Jurkat, Clone E6-1 (cell line): ENCODE results near the gene POU3F3.

Experiments used
- DNase-seq: peaks from one replicate; pipeline ENCODE4 v3.0.0-alpha.2; 2011; ENCODE audit warnings: low read depth, low spot score
- H3K4me3 ChIP-seq: 2 replicates; pipeline ENCODE4 v1.5.1; 2011; ENCODE audit warnings: mild to moderate bottlenecking, low read length, control low read depth, moderate library complexity

POU3F3 gene

GRCh38 chr2:104858006-104858978 is 4.4 kb downstream of the POU3F3 start:
- no peak for DNase-seq
- H3K4me3 ChIP-seq, result no peak overlapping the region

DNA sequence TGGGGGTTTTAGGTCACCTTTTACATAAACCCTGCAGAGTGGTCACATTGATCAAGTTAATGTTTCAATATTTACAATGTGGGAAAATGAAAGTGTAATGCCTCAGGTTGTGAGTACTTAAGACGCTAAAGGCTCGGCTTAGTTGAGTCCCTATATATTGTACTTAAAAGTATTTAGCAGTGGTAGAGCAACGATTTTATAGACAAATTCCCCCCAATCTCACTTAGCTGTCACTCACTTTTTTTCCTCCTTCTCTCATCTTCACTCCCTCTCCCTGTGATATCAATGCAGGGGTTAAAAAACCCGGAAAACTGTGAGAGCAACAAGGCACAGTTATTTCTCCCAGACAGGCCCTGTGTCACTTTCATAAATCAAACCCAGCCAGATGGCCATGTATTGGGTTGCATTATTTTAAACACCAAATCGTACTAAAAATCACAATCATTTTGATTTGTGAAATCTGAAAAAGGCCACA is 5.4 kb downstream of the POU3F3 start:
- no peak for DNase-seq
- no peak overlapping the region for H3K4me3 ChIP-seq

DNA sequence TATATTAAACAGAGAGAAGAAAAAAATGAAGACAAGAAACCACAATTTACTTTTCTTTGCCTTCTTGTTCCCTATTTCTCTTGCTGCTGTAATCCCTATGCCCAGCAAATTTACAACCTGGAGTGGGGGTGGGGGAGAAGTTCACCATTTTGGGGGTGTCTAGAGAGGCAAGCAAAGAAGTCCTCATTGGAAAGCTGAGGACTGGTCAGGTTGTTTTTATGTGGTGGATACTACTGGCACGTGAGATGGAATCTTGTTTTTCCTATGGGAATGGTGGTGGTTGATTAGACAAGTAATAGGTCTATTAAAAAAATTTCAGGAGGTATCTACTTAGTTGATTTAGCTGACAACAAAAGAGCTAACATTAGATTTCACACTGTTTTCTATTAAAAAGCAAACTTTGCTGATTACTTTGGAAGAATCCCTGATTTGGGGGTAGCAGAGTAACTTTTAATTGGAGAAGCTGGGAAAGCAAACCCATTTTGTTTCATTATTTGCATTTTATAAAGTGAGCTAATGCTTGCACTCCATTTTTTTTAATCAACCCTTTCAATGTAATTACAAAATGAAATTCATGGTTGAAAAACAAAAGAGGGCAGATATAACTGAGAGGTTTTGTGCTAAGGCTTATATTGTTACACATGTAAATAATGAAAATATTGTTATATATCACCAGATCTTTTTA is 6.0 kb downstream of the POU3F3 start:
- no peak overlapping the region for H3K4me3 ChIP-seq
- no peak for DNase-seq

DNA sequence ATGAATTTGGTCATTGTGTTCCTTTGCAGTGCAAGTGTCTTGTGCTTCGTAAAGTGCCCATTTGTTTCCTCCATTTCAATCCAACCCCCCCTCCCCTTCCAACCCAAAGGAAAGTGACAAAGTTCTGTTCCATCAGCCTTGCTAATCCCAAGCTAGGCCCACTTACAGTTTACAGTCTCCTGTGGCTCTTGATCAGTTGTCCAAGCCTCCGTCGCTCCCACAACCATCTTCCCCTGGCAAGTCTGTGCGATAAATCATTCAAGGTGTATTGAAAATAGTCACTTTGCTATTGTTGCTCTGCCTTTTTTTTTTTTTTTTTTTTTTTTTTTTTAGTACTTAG is 6.5 kb downstream of the POU3F3 start:
- H3K4me3 ChIP-seq, result no peak overlapping the region
- no peak for DNase-seq

DNA sequence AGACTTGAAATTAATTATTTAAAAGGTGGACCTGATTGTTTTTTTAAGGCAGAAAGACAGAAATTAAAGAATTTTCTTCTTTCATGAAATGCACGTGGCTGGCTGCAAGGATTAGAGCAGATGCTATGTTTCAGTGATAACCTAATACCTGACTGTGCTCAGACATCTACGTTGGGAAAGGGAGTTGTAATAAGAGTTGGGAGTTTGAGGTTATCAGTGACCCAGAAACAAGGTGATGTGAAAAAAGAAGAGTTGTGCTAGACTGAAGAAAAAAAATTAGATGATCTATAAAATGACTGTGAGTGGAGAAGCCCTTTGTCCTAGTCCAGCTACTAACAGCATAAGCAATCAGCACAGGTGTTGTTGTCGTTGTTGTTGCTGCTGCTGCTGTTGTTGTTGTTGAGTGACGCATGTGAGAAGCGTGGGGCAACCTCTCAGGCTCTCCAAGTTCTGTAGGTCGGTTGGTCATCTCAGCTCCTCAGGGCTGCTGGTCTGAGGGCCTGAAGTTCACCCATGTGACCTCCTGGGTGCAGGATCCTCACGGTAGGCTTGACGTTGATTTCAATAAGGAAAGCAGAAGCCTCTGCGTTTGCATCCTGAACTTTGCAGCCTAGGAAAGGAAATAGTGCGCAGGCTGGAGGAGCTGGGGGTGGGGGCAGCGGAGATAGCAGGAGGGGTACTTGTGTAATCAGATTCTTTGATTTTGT is 7.6 kb downstream of the POU3F3 start:
- no peak overlapping the region for H3K4me3 ChIP-seq
- no peak for DNase-seq

- no peak for DNase-seq
- H3K4me3 ChIP-seq, result no peak overlapping the region
These were observed 8.4 kb downstream of the POU3F3 start for GRCh38 chr2:104862058-104862941.

DNA sequence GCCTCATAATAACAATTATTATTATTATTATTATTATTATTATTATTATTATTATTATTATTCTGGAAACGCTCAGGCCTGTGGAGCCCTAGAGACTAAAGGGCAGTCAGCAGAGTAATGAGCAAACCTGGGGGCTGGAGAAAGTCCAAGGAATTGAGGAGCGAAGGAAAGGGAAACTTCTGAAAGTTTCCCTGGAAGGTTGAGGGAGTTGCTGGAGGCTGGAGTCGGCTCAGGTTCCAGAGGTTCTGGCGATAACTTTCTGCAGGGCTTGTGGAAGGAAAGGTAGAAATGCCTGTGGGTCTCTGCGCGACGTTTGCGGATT is 9.2 kb downstream of the POU3F3 start:
- no peak for DNase-seq
- H3K4me3 ChIP-seq, result no peak overlapping the region

DNA sequence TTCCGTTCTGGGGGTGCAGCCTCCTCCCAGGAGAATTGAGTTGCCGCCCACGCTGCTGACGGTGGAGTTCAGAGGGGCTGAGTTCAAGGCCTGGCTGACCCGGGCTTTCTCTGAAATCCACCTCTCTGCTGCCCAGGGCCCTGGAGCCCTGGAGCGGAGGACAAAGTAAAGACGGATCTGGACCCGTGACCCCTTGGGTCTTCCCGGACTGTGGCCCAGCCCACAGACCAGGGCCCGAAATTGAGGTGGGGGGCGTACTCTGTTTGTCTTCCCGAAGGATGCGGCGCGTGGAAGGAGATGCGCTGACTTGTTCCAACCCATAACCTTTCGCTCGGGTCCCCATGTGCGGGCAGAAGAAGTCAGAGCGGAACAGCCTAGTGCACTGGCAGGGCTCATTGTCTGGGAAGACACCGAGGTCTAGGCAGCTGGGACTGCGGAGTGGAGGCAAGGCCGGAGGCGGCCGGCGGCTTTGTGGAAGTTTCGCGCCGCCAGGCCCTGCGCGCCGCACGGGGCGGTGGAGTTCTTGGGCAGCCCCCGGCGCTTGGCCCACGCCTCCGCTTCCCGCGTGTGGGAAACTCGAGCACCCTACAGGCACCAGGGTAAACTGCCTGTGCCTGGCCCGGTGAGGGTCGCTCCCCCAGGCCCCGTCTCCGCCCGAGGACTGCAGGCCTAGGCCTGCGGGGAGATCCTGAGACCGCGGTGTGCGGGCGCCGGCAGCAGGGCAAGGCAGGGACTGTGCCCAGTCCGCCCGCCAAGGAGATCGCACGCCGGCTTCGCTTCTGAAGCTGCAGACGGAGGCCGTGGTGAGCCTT is 9.8 kb downstream of the POU3F3 start:
- H3K4me3 ChIP-seq, result no peak overlapping the region
- DNase-seq, result no peak

- no peak for DNase-seq
- H3K4me3 ChIP-seq, result no peak overlapping the region
These were observed 10.6 kb downstream of the POU3F3 start for GRCh38 chr2:104864280-104865095.

DNA sequence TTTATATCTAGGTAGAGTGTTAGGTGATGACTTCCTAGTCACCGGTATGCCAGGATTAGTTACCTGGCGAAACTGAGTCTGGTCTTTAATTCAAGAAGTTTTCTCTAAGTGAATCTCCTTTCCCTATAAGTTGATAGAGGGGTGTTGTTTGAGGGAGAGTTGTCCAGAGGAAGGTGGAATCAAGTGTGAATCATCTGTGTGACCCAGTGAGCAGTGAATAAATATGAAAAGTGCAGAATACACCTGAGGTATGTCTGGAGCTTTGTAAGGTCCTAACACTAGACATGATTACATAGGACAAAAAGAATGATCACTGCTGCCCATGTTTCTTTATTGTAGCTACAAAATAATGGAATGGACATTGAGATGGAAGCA is 11.2 kb downstream of the POU3F3 start:
- no peak for DNase-seq
- no peak overlapping the region for H3K4me3 ChIP-seq

GRCh38 chr2:104866122-104866864 is 12.4 kb downstream of the POU3F3 start:
- no peak overlapping the region for H3K4me3 ChIP-seq
- no peak for DNase-seq

DNA sequence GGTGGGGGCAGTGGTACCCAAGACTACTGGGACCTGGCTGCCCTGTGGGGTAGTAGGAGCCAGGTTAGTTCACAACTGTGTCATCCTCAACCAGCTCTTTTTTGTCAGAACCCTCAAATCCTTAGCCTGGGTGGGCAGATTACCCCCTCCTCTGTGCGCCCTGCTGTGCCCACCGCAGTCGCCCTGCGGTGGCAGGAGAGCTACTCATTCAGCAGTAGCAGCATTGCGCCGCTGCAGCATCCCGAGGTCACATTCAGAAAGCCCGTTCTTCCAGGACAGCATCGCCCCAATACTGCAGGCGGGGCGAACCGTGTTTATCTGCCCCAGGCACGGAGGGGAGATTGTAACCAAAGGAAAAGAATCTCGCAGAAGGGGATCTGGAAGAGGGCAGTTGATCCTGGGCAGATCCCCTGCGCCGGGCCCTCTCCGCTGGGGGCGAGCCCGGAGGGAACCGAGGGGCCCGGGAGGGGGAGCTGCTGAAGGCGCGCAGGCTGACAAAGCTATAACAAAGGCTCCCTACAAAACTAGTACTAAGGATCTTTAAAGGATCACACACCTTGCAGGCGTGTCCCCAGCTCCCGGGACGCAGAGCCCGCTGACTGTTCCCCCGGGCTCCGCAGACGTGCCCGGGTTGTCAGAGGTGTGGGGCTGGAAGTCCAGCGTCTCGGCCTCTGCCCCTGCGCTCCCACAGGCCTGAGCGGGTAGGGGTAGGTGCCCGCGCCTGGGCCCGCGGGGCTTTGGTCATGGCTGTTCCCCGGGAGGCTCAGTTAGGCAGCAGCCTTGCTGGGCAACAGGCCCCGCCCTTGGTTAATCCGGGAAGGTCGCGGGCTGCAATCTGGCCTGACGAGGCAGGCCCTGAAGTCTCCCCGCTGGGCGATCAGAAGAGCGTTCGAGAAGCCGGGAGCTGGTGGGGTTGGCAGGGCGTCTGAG is 13.2 kb downstream of the POU3F3 start:
- H3K4me3 ChIP-seq, result no peak overlapping the region
- DNase-seq, result no peak

- DNase-seq, result no peak
- no peak overlapping the region for H3K4me3 ChIP-seq
These were observed 14.0 kb downstream of the POU3F3 start for GRCh38 chr2:104867813-104868504.

- H3K4me3 ChIP-seq, result no peak overlapping the region
- no peak for DNase-seq
These were observed 14.6 kb downstream of the POU3F3 start for GRCh38 chr2:104868505-104868866.
